GM12873 (cell line): ENCODE results near the gene AFF3.

Source experiments
- CTCF ChIP-seq: IDR thresholded peaks from 2 replicates; pipeline ENCODE4 v1.5.1; 2012; ENCODE audit warnings: low read depth, mild to moderate bottlenecking, moderate library complexity, low read length, control low read depth; ENCODE audit not compliant: insufficient read depth; ENCODE audit errors: missing control alignments

Gene AFF3

DNA sequence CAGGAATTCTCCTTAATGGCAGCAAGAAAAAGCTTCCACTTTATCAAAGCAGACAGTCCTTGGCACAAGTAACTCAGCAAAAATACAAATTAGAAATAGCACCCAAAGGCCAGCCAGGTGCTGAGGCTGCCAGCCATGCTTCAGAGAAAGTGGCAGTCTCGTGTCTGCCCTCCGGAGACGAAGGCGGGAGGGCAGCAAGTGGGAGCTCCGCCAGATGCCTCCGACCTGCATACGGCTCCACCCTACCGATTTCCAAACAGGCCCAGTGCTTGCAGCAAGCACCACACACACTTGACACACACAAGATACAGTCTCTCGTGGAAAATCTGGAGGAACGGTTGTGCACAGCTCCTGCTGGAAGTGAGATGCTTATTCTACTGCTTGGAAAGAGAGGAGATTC, 517.7 kb downstream of the AFF3 start:
- no peak for TF ChIP-seq CTCF

DNA sequence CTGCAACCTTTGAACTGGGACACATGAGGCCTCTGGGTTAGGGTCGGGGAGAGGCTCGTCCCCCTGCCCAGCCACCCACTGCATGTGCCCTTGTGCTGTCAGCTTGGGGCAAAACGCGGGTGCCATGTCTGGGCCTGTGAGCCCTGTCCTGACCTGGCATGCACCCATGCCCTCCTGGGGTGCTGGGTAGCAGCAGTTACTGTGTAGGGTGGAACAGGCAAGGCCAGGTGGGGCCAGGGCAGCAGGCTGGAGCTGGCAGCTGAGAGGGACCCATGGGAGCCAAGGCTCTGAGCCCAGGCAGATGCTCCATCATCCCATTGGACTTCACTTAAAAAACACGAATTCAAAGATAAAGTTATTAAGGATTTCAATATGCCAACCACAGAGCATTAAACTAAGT, 518.8 kb downstream of the AFF3 start:
- TF ChIP-seq CTCF = no peak

GRCh38 chr2:99623035-99623434, 519.4 kb downstream of the AFF3 start:
- TF ChIP-seq CTCF = no peak

DNA sequence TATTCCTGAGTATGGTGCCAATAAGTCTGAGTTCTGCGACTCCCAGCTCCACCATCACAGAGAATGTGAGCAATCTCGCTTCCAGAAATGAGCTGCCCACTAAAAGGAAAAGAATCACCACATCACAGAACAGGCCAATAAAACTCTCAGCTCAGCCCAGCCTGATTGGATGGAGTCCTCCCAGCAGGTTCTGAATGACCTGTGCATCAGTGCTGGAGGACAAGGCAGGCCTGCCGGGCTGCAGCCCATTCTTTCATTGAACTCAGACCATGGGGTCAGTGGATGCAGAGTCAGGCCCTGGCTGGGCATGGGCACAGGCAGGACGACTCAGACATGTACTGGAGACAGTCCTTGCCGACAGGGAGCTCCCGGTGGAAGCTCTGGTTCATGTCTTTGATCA, 519.9 kb downstream of the AFF3 start:
- TF ChIP-seq CTCF = no peak

GRCh38 chr2:99621774-99622173, 520.6 kb downstream of the AFF3 start:
- TF ChIP-seq CTCF = no peak

- no peak for TF ChIP-seq CTCF
These were observed 521.3 kb downstream of the AFF3 start for GRCh38 chr2:99621106-99621505.

GRCh38 chr2:99619151-99619550, 523.2 kb downstream of the AFF3 start:
- no peak for TF ChIP-seq CTCF
